Activated T-helper 2 cell treated with anti-CD3 and anti-CD28 coated beads, Interferon-gamma antibody, Interleukin-2, Interleukin-4, amounts not matched to agents 10 μg/mL and 5 μg/mL and 100 μg/mL, durations not matched to agents 14 hours and 24 hours and 36 hours (primary cell): ENCODE data around the gene PDGFRB. TPM values are rescaled to one million over a fixed set of nuclear protein-coding genes. Genes with fewer than 3 reads are reported as not detected.

Experiments
- DNase-seq: peaks from one replicate; pipeline ENCODE4 v3.0.0; 2021; ENCODE audit warnings: low spot score
- H3K27ac Mint-ChIP-seq: one replicate; pipeline ENCODE4 v1.8.0; 2021; ENCODE audit warnings: mixed read lengths
- H3K27me3 Mint-ChIP-seq: one replicate; pipeline ENCODE4 v1.8.0; 2021; ENCODE audit warnings: low read depth, mixed read lengths
- H3K36me3 Mint-ChIP-seq: one replicate; pipeline ENCODE4 v1.8.0; 2021; ENCODE audit warnings: low read depth, mixed read lengths
- H3K4me1 Mint-ChIP-seq: one replicate; pipeline ENCODE4 v1.8.0; 2021; ENCODE audit warnings: low read depth, mixed read lengths
- H3K4me3 Mint-ChIP-seq: one replicate; pipeline ENCODE4 v1.8.0; 2021; ENCODE audit warnings: low read depth, mild to moderate bottlenecking, moderate library complexity, mixed read lengths
- H3K9me3 Mint-ChIP-seq: one replicate; pipeline ENCODE4 v1.8.0; 2021; ENCODE audit warnings: mixed read lengths
- intact Hi-C: fragments of 100-400 bp; cut with micrococcal nuclease; formaldehyde crosslinking; loops from one replicate; pipeline ENCODE4 v1.15.1; 2023
- total RNA-seq: library from RNA; stranded (reverse); gene quantifications from 2 replicates; pipeline ENCODE4 v1.2.3, GENCODE V29; 2022

PDGFRB gene
- total RNA-seq, 1 donor from 2014 or later = 1.3 TPM

DNA sequence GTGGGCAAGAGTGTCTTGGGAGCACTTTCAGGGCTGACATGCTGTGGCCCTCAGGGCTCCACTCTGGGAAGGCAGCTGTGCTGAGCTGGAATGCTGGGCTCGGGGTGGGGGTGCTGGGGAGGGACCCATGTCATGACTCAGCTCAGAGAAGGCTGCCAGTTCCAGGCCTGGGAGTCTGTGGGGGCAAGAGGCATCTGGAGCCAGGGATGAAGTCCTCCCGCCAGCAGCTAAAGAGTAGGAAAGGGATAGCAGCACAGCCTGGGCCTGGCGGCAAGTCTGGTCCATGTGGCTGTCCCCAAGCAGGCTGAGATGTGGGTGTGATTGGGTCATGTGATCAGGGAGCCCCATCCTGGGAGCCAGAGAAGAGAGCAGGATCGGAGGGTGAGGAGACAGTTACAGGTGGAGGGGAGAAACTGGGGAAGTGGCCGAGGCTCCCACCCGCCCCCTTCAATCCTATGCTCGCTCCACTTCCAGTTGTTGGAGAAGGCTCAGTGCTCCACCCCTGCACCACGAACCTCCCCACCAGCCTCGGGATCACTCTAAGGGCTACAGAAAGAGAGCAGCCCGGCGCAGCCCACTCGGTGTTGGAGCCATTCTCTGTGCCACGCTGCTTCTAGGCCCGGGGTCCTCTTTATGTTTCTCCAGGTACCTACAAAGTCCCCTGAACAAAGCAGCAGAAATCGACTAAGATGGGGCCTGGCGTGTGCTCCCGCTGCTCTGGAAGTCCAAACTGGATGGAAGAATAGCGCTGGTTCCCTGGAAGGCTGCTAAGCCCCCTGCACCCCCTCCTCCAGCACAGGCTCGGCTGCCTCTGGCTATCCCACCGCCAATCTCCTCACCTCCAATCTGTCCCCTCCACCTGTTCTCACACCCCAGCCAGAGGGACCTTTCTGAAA is 12.0 kb downstream of the PDGFRB start:
- H3K36me3 Mint-ChIP-seq = no peaks in the 10 kb centered on the region
- DNase-seq = no peak
- peaks cover 6% of the 10 kb centered on the region for H3K4me1 Mint-ChIP-seq
- no peaks in the 10 kb centered on the region for H3K27me3 Mint-ChIP-seq
- H3K4me3 Mint-ChIP-seq = no peak overlapping the region
- intact Hi-C loops = no loop called here
- H3K9me3 Mint-ChIP-seq = no peaks in the 10 kb centered on the region
- no peak overlapping the region for H3K27ac Mint-ChIP-seq

DNA sequence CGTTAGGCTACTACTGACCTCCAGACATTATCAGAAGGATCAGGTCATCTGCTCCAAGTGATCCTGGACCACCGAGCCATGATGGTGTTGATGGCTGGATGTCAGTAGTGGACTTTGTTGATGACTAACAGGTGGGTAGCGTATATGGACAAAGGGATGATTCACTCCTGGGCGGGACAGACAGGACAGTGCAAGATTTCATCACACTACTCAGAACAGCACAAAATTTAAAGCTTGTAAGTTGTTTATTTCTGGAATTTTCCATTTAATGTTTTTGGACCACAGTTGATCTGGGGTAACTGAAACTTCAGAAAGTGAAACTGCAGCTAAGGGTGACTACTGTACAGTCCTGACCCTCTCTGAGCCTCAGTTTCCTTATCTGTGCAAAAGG is 12.7 kb downstream of the PDGFRB start:
- Mint-ChIP-seq H3K27me3 (no peaks in the 10 kb centered on the region), H3K9me3 (no peaks in the 10 kb centered on the region), H3K36me3 (no peaks in the 10 kb centered on the region), H3K27ac (no peak overlapping the region), H3K4me3 (no peak overlapping the region), H3K4me1 (peaks cover 6% of the 10 kb centered on the region)
- intact Hi-C loops = no loop called here
- DNase-seq = no peak

DNA sequence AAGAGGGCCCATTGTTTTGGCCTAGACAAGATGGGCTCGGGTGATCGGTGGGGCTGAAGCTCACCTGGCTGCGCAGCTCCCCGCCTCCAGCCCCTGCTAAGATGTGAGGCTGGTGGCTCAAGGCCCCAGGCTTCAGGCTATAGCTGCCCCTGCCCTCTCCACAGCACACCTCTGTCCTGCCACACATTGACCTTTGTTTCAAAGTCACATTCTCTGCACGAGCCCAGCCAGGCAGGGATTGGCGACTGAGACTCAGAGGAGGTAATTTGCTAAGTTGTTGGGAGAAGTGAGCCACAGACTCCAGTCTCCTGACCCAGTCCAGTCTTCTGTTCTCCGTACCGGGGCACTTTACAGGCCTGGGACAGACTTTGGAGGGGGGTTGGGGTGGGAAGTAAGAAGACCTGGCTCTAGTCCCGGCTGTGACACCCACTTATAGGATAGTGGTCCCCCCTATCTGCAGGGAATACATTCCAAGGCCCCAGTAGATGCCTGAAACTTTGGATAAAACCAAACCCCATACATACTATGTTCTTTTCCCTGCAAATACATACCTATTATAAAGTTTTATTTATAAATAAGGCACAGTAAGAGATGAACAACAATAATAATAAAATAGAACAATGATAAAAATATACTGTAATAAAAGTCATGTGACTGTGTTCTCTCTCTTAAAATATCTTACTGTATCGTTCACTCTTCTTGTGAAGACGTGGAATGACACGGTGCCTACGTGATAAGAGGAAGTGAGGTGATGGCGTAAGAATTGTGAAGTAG is 13.3 kb downstream of the PDGFRB start:
- DNase-seq = no peak
- no peak overlapping the region for H3K27ac Mint-ChIP-seq
- H3K4me3 Mint-ChIP-seq = no peak overlapping the region
- no peaks in the 10 kb centered on the region for H3K9me3 Mint-ChIP-seq
- H3K4me1 Mint-ChIP-seq = peaks cover 6% of the 10 kb centered on the region
- no peaks in the 10 kb centered on the region for H3K36me3 Mint-ChIP-seq
- intact Hi-C loops = no loop called here
- no peaks in the 10 kb centered on the region for H3K27me3 Mint-ChIP-seq

DNA sequence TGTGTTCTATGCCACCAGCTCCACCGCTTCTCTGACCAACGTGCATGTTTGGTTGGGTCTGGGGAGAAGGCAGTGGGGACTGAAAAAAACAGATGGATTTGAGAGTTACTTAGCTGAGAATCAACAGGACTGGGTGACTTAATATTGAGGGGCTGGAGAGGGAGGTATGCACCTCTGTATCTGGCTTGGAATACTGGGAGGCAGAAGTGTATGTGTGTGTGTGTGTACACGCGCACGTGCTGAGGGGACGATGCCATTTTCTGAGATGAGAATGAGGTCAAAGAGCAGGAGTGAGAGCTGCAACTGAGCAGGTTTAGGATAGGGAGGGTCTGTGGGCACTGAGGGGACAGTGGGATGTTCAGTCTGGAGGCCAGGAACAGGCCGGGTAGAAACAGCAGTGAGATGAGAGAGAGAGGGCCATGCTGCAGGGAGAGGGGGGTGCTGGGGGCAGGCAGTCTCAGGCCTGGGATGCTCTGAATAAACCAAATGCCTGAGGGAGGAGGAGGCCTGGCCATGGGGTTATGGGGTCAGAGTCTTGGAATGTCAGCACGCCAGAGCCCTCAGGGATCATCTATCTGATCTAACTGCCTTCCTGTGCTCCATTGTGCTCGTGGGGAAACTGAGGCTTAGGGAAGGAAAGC is 14.0 kb downstream of the PDGFRB start:
- Mint-ChIP-seq H3K27ac (no peak overlapping the region), H3K27me3 (no peaks in the 10 kb centered on the region), H3K4me3 (no peak overlapping the region), H3K36me3 (no peaks in the 10 kb centered on the region), H3K9me3 (no peaks in the 10 kb centered on the region), H3K4me1 (peaks cover 6% of the 10 kb centered on the region)
- intact Hi-C loops = no loop called here
- DNase-seq = no peak

DNA sequence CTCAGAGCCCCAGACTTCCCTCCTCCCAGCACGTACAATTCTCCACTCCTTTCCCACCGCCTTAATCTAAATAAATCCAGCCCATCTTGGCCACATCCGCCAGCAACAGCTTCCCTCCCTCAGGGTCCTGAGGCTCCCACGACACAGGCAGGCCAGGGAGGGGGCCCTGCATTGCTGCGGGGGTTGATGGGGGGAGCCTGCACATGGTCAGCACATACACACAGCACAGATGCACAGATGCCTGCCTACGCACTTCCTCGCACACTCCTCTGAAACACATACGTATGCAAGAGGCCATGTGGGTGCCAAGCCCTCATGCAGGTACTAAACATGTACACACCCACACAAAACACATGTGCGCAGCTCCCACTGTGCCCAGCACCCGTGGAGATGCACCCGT is 14.8 kb downstream of the PDGFRB start:
- Mint-ChIP-seq H3K9me3 (no peaks in the 10 kb centered on the region), H3K36me3 (no peaks in the 10 kb centered on the region)

DNA sequence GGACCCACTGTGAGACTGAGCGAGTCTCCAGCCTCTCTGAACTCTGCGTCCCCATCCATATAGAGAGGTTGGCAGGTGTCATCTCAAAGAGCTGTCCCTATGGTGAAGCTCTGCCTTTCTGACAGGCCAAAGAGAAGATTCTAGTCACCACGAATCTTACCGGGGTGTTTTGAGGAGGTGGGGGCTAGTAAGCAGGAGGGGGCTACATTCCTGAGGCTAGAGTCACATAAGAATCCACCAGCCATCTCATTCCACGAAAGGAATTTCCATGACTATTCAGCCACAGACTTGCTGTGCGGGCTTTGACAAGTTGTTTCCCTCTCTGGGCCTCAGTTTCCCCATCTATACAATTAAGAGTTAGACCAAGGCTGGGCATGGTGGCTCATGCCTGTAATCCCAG is 16.3 kb downstream of the PDGFRB start:
- no peaks in the 10 kb centered on the region for H3K9me3 Mint-ChIP-seq
- H3K27ac Mint-ChIP-seq = no peak overlapping the region
- no peak for DNase-seq
- H3K36me3 Mint-ChIP-seq = no peaks in the 10 kb centered on the region
- intact Hi-C loops = no loop called here
- no peaks in the 10 kb centered on the region for H3K27me3 Mint-ChIP-seq
- H3K4me1 Mint-ChIP-seq = peaks cover 4% of the 10 kb centered on the region
- no peak overlapping the region for H3K4me3 Mint-ChIP-seq

More for the DNA sequence above, 14.8 kb downstream of the PDGFRB start:
- no peak for DNase-seq
- Mint-ChIP-seq H3K27ac (no peak overlapping the region), H3K27me3 (no peaks in the 10 kb centered on the region), H3K4me1 (peaks cover 6% of the 10 kb centered on the region), H3K4me3 (no peak overlapping the region)
- intact Hi-C loops = no loop called here

DNA sequence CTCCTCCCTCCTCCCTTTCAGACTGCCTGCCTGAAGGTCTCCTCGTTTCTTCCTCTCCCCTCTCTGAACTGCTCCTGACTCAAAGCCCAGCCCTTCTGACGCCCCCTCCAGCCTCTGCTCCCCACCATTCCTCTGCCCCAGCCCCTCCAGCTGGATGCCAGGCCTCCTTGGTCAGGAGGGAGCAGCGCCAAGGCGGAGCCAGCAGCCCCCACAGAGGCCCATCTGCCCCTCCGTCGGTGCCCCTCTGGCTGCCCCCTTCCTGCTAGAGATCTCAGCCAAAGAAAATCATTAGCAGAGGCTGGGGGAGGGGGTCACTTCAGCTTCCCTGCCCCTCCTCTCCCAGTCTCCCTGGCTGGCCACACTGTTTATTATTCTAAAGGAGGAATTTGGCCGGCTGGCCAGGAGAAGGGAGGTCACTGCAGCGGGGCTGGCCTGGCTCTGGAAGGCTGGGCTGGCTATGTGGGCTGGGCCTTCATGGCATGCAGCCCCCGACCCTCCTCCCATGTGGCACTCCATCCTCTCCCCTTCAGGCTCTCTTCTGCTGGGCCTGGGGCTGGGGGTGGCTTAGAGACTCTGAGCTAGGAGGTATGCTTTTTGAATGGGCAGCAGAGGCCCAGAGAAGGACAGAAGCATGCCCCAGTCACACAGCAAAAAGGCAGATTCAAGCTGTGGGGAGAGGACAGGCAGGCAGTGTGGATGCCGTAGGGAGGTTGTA is 16.9 kb downstream of the PDGFRB start:
- no peak overlapping the region for H3K27ac Mint-ChIP-seq
- intact Hi-C loops = no loop called here
- no peaks in the 10 kb centered on the region for H3K27me3 Mint-ChIP-seq
- no peaks in the 10 kb centered on the region for H3K36me3 Mint-ChIP-seq
- H3K4me1 Mint-ChIP-seq = peaks cover 4% of the 10 kb centered on the region
- H3K4me3 Mint-ChIP-seq = no peak overlapping the region
- no peak for DNase-seq
- H3K9me3 Mint-ChIP-seq = no peaks in the 10 kb centered on the region

DNA sequence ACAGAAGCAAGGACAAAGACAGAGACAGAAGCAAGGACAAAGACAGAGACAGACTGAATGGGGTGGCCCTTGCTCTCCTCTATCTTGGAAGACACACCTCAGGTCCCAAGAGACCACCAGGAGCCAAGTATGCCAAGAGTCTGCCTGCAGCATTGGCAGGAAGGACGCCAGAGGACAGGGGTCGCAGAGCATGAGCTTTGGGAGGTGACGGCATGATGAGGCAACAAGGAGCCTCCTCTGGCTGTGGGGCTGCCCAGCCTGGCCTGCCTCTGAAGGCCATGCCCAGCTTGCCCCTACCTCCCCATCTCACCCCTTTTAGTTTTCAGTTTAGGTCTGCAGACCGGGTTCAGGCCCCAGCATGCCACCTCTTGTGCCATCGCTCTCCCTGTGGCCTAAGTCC is 17.6 kb downstream of the PDGFRB start:
- Mint-ChIP-seq H3K27ac (no peak overlapping the region), H3K4me3 (no peak overlapping the region), H3K27me3 (no peaks in the 10 kb centered on the region), H3K36me3 (no peaks in the 10 kb centered on the region), H3K4me1 (peaks cover 3% of the 10 kb centered on the region), H3K9me3 (no peaks in the 10 kb centered on the region)
- intact Hi-C loops = no loop called here
- no peak for DNase-seq

DNA sequence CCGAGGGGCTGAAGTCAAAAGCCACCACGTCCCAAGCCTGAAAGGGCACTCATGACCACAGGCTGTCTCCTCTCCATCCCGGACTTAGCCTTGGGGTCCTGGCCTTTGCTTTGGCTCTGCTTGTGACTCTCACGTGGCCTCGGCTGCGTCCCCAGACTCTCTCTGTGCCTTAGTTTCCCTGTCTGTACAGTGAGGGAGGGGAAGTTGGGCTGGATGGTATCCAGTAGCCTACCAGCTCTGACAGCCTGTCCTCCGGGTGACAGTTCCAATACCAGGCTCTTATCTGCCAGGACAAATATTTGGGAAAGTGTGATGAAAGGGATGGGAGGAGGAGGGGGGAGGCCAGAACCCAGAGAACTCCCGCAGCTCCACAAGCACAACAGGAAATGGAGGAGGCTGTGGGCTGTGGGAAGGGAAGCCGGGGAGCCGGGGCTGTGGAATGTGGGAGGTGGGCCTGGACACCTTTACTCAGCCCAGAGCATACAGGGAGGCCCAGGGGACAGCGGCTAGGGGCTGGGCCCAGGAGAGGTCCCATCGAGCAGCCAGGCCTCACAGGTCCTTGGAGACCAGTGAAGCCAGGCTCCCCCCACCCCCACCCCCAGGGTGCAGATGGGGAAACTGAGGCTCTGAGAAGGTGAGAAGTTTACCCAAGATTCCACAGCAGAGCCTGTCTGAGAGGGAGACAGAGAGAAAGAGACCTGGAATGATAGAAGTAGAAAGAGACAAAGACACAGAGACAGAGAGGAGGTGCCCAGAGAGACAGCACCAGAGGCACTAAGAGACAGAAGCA is 18.3 kb downstream of the PDGFRB start:
- no peak for DNase-seq

DNA sequence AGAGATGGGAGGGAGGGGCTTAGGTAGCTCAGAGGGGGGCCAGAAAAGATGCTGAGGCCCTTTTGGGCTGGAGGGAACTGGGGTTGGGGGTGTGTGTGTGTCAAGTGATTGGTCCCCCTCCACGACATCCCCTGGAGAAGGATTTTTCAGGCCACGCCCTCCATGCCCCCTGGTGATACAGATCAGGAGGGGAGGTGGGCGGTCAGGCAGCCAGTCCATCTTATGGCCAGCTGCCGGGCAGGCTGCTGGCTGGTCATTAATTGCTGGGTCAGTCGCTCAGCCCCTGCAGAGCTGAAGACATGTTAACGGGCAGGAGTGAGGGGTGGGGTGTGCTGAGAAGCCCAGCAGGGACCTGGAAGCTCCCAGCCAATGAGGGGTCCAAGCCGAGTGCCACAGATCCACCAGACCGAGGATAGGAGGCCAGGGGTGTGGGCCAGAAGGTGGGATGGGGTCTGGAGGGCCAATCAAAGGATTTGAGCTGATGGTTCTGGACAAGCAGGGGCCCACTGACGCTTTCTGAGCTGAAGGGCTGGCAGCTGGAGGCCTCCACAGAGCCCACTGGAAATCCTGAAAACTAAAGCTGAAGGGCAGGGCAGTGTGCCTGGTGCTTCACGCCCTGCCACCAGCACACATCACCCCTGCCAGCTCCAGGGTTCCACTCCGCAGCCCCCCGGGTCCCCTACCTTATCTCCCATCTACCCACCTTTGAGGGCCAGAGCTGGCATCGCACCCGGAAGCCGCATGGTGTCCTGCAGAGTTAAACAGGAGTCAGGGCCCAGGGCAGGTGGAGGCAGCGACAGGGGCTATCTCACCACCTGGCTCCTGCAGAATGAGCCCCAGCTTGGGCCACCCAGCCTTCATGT is 19.1 kb downstream of the PDGFRB start:
- Mint-ChIP-seq H3K4me1 (no peaks in the 10 kb centered on the region), H3K27me3 (no peaks in the 10 kb centered on the region), H3K36me3 (no peaks in the 10 kb centered on the region), H3K9me3 (no peaks in the 10 kb centered on the region), H3K27ac (no peak overlapping the region), H3K4me3 (no peak overlapping the region)
- intact Hi-C loops = no loop called here
- no peak for DNase-seq

More for the DNA sequence above, 18.3 kb downstream of the PDGFRB start:
- Mint-ChIP-seq H3K4me3 (no peak overlapping the region), H3K36me3 (no peaks in the 10 kb centered on the region), H3K27ac (no peak overlapping the region), H3K27me3 (no peaks in the 10 kb centered on the region), H3K4me1 (no peaks in the 10 kb centered on the region), H3K9me3 (no peaks in the 10 kb centered on the region)
- intact Hi-C loops = no loop called here

DNA sequence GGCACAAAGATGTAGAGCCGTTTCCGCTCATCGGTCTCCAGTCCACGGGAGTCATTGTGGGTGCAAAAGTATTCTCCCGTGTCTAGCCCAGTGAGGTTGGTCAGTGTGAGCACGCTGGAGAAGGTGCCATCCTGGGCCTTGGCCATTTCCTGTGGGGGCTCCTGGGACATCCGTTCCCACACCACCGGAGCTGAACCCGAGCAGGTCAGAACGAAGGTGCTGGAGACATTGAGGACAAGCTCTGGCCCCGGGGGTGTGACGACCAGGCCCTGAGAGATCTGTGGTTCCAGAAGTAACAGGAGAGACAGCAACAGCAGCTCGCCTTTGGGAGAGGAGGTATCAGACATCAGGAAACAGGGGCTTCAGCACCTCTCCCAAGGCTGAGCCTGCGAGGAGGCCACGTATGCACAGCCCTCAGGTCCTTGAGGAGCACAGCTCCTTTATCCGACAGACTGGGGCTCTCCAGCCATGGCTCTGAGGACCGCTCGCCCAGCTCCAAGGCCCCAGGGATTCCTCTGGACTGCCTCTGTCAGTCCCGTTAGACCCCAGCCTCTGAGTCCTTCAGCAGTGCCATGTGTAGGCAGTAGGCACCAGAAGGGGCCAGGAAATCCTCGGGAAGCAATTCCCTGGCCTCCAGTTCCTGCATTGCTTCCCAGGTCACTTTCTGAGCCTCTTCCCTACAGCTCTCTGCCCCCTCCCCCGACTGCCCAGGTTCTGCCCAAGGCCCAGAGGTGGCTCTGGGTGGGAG is 19.9 kb downstream of the PDGFRB start:
- H3K27me3 Mint-ChIP-seq = no peaks in the 10 kb centered on the region

More for the DNA sequence above, 19.9 kb downstream of the PDGFRB start:
- H3K27ac Mint-ChIP-seq = no peak overlapping the region
- intact Hi-C loops = no loop called here
- no peaks in the 10 kb centered on the region for H3K4me1 Mint-ChIP-seq
- H3K9me3 Mint-ChIP-seq = no peaks in the 10 kb centered on the region
- DNase-seq = no peak
- no peaks in the 10 kb centered on the region for H3K36me3 Mint-ChIP-seq
- H3K4me3 Mint-ChIP-seq = no peak overlapping the region
